ENCODE results near the gene CDC45.
"Not testable (repeated sequence)": the region's sequence is repeated elsewhere in the genome, so short reads cannot be mapped to it uniquely, and the experiment has no call there.

Gene CDC45

DNA sequence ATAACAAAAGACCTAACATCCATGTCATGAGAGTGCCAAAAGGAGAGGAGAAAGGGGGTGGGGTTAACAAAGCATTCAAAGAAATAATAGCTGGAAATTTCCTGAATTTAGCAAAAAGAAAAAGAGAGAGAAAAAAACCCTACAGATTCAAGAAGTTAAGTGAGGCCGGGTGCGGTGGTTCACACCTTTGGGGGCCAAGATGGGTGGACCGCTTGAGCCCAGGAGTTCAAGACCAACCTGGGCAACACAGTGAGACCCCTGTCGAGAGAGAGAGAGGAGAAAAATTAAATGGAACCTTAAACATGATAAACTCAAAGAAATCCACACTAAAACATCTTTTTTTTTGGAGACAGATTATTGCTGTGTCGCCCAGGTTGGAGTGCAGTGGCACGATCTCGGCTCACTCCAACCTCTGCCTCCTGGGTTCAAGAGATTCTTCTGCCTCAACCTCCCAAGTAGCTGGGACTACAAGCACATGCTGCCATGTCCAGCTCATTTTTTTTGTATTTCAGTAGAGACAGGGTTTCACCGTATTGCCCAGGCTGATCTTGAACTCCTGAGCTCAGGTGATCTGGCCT lies 53.4 kb downstream of the CDC45 start:
- H3K4me1 ChIP-seq (ENCODE audit: control insufficient read depth, insufficient read depth, low read length), result no peaks in the 10 kb centered on the region
- H3K36me3 ChIP-seq (ENCODE audit: control insufficient read depth, insufficient read depth, low read length), result no peaks in the 10 kb centered on the region
- DNase-seq (ENCODE audit: low read depth, low spot score), result no peak
- H3K4me3 ChIP-seq (ENCODE audit: low read length), result no peak overlapping the region
- WGBS (ENCODE audit: insufficient coverage, insufficient read length), result no CpG with 5 or more reads among the region's 8 CpGs
- H3K27me3 ChIP-seq (ENCODE audit: control insufficient read depth, insufficient read depth, low read length), result no peaks in the 10 kb centered on the region
- no peak overlapping the region for H3K27ac ChIP-seq (ENCODE audit: low read length)
- H3K9me3 ChIP-seq (ENCODE audit: control insufficient read depth, insufficient read depth, low read length), result no peaks in the 10 kb centered on the region

DNA sequence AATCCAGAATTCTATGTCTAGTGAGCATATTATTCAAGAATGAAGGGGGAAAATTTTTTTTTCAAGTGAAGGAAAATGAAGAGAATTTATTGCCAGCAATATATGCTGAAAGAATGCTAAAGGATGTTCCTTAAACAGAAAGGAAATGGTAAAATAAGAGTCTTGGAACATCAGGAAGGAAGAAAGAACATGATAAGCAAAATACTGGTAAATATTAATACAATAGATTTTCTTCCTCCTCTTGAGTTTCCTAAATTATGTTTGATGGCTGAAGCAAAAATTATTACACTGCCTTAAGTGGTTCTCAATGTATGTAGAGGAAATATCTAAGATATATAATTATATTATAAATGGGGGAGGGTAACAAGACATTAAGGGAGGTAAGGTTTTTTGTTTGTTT lies 54.1 kb downstream of the CDC45 start:
- H3K27me3 ChIP-seq (ENCODE audit: control insufficient read depth, insufficient read depth, low read length), result no peaks in the 10 kb centered on the region
- no peak overlapping the region for H3K4me3 ChIP-seq (ENCODE audit: low read length)
- no peak overlapping the region for H3K27ac ChIP-seq (ENCODE audit: low read length)
- no peak for DNase-seq (ENCODE audit: low read depth, low spot score)
- no peaks in the 10 kb centered on the region for H3K9me3 ChIP-seq (ENCODE audit: control insufficient read depth, insufficient read depth, low read length)
- no peaks in the 10 kb centered on the region for H3K36me3 ChIP-seq (ENCODE audit: control insufficient read depth, insufficient read depth, low read length)
- no peaks in the 10 kb centered on the region for H3K4me1 ChIP-seq (ENCODE audit: control insufficient read depth, insufficient read depth, low read length)

DNA sequence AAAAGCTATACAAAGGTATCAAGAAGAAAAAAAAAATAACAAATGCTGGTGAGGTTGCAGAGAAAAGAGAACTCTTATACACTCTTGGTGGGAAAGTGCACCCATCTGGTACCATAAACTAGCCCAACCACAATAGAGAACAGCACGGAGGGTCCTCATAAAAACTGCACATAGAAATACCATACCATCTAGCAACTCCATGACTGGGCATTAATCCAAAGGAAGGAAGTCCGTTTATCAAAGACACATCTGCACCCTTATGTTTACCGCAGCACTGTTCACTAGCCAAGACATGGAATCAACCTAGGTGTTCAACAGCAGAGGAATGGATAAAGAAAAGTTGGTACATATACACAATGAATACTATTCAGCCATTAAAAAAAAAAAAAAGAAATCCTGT lies 55.3 kb downstream of the CDC45 start:
- H3K27ac ChIP-seq (ENCODE audit: low read length), result no peak overlapping the region
- no CpG with 5 or more reads among the region's 3 CpGs for WGBS (ENCODE audit: insufficient coverage, insufficient read length)

DNA sequence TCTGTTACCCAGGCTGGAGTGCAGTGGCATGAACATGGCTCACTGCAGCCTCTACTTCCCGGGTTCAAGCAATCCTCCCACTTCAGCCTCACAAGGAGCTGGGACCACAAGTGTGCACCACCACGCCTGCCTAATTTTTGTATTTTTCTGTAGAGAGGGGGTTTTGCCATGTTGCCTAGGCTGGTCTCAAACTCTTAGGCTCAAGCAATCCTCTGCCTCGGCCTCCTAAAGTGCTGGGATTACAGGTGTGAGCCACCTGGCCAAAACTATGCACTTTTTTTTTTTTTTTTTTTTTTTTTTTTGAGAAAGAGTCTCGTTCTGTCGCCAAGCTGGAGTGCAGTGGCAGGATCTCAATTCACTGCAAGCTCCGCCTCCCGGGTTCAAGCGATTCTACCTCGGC lies 56.8 kb downstream of the CDC45 start:
- Histone ChIP-seq H3K36me3 (ENCODE audit: control insufficient read depth, insufficient read depth, low read length) (no peaks in the 10 kb centered on the region), H3K4me1 (ENCODE audit: control insufficient read depth, insufficient read depth, low read length) (no peaks in the 10 kb centered on the region), H3K4me3 (ENCODE audit: low read length) (no peak overlapping the region), H3K27me3 (ENCODE audit: control insufficient read depth, insufficient read depth, low read length) (no peaks in the 10 kb centered on the region), H3K27ac (ENCODE audit: low read length) (no peak overlapping the region), H3K9me3 (ENCODE audit: control insufficient read depth, insufficient read depth, low read length) (no peaks in the 10 kb centered on the region)
- DNase-seq (ENCODE audit: low read depth, low spot score), result no peak
- no CpG with 5 or more reads among the region's 9 CpGs for WGBS (ENCODE audit: insufficient coverage, insufficient read length)

More for the DNA sequence above, 55.3 kb downstream of the CDC45 start:
- no peak for DNase-seq (ENCODE audit: low read depth, low spot score)
- Histone ChIP-seq H3K36me3 (ENCODE audit: control insufficient read depth, insufficient read depth, low read length) (no peaks in the 10 kb centered on the region), H3K9me3 (ENCODE audit: control insufficient read depth, insufficient read depth, low read length) (no peaks in the 10 kb centered on the region), H3K27me3 (ENCODE audit: control insufficient read depth, insufficient read depth, low read length) (no peaks in the 10 kb centered on the region), H3K4me3 (ENCODE audit: low read length) (no peak overlapping the region), H3K4me1 (ENCODE audit: control insufficient read depth, insufficient read depth, low read length) (no peaks in the 10 kb centered on the region)

DNA sequence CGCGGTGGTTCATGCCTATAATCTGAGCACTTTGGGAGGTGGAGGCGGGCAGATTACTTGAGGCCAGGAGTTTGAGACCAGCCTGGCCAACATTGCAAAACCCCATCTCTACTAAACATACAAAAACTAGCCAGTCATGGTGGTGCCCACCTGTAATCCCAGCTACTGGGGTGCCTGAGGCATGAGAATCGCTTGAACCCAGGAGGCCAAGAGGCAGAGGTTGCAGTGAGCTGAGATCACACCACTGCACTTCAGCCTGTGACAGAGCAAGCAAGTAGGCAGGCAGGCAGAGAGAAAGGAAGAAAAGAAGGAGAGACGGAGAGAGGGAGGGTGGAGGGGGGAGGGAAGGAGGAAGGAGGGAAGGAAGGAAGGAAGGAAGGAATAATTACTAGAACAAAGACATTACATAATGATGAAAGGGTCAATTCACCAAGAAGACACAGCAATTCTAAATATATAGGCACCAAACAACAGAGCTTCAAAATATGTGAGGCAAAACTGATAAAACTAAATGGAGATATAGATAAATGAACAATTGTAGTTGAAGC lies 58.3 kb downstream of the CDC45 start:
- Histone ChIP-seq H3K4me1 (ENCODE audit: control insufficient read depth, insufficient read depth, low read length) (no peaks in the 10 kb centered on the region), H3K36me3 (ENCODE audit: control insufficient read depth, insufficient read depth, low read length) (no peaks in the 10 kb centered on the region), H3K27ac (ENCODE audit: low read length) (no peak overlapping the region), H3K27me3 (ENCODE audit: control insufficient read depth, insufficient read depth, low read length) (no peaks in the 10 kb centered on the region), H3K4me3 (ENCODE audit: low read length) (no peak overlapping the region), H3K9me3 (ENCODE audit: control insufficient read depth, insufficient read depth, low read length) (no peaks in the 10 kb centered on the region)
- DNase-seq (ENCODE audit: low read depth, low spot score), result no peak
- WGBS (ENCODE audit: insufficient coverage, insufficient read length), result no CpG with 5 or more reads among the region's 5 CpGs

DNA sequence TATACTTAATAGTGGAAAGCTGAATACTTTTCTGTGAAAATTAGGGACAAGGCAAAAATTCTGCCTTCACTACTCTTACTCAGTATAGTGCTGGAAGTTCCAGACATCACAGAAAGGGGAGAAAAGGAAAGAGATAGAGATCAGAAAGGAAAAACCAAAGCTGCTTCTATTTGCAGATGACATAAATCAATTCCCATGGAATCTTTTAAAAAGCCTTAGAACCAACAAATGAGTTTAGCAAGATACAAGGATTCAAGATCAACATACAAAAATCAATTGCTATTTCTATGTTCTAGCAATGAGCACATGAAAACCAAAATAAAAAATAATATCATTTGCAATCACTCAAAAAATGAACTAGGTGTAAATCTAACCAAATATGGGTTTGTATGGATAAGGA lies 60.7 kb downstream of the CDC45 start:
- H3K9me3 ChIP-seq (ENCODE audit: control insufficient read depth, insufficient read depth, low read length), result no peaks in the 10 kb centered on the region
- H3K27me3 ChIP-seq (ENCODE audit: control insufficient read depth, insufficient read depth, low read length), result no peaks in the 10 kb centered on the region
- no peak for DNase-seq (ENCODE audit: low read depth, low spot score)
- no peak overlapping the region for H3K27ac ChIP-seq (ENCODE audit: low read length)
- H3K4me1 ChIP-seq (ENCODE audit: control insufficient read depth, insufficient read depth, low read length), result no peaks in the 10 kb centered on the region
- no peaks in the 10 kb centered on the region for H3K36me3 ChIP-seq (ENCODE audit: control insufficient read depth, insufficient read depth, low read length)
- no peak overlapping the region for H3K4me3 ChIP-seq (ENCODE audit: low read length)

DNA sequence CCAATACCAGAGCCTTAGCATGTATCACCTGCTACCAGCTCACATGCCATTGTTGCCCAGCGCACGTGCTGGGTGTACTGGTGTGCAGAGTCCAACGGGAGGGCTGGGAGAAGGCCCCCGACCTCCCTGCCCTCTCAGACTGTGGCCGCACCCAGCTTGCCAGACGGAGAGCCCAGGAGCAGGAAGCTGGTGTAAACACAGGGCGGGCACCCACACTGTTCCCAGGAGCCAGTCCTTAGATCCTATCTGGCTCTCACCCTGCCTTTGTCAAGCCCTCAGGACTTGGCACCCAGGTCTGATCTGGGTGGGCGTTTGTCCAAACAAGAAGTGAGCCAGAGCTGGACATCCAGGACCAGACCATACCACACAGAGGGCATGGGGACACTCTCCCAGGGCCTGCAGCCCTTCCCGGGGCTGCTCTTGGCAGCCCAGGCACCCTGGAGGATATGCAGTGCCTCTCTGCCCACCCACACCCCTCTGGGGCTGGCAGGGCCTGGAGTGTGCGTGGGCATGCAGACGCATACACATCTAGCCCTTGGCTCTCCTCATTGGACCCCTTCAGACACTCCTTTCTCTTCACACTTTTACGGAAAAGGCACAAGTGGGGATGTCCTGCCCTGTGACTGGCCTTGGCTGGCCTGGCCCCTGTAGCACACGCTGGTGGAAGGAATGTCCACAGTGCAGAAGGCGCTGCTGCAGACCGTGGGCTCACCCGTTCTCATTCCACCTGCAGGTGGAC lies 64.4 kb downstream of the CDC45 start:
- Histone ChIP-seq H3K9me3 (ENCODE audit: control insufficient read depth, insufficient read depth, low read length) (no peaks in the 10 kb centered on the region), H3K27ac (ENCODE audit: low read length) (no peak overlapping the region), H3K4me1 (ENCODE audit: control insufficient read depth, insufficient read depth, low read length) (peaks cover 1% of the 10 kb centered on the region; the same call in 1 of the 2 replicates), H3K4me3 (ENCODE audit: low read length) (no peak overlapping the region), H3K36me3 (ENCODE audit: control insufficient read depth, insufficient read depth, low read length) (no peaks in the 10 kb centered on the region), H3K27me3 (ENCODE audit: control insufficient read depth, insufficient read depth, low read length) (no peaks in the 10 kb centered on the region)
- WGBS (ENCODE audit: insufficient coverage, insufficient read length), result no CpG with 5 or more reads among the region's 16 CpGs
- DNase-seq (ENCODE audit: low read depth, low spot score), result no peak

DNA sequence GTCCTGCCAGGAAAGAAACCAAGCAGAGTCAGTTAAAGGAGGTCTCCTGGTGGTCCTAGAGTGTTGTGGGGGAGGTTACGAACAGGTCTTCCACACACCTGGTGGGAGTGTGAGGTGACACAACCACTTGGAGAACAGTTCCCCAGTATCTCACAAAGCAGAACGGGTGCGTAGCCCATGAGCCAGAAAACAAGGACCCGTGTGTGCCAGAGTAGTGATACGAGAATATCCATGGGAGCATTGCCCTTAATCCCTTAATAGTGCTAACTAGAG lies 66.2 kb downstream of the CDC45 start:
- Histone ChIP-seq H3K27ac (ENCODE audit: low read length) (no peak overlapping the region), H3K27me3 (ENCODE audit: control insufficient read depth, insufficient read depth, low read length) (no peaks in the 10 kb centered on the region), H3K4me1 (ENCODE audit: control insufficient read depth, insufficient read depth, low read length) (peaks cover 1% of the 10 kb centered on the region; the same call in 1 of the 2 replicates), H3K9me3 (ENCODE audit: control insufficient read depth, insufficient read depth, low read length) (no peaks in the 10 kb centered on the region), H3K4me3 (ENCODE audit: low read length) (no peak overlapping the region), H3K36me3 (ENCODE audit: control insufficient read depth, insufficient read depth, low read length) (no peaks in the 10 kb centered on the region)
- no CpG with 5 or more reads among the region's 5 CpGs for WGBS (ENCODE audit: insufficient coverage, insufficient read length)
- no peak for DNase-seq (ENCODE audit: low read depth, low spot score)

DNA sequence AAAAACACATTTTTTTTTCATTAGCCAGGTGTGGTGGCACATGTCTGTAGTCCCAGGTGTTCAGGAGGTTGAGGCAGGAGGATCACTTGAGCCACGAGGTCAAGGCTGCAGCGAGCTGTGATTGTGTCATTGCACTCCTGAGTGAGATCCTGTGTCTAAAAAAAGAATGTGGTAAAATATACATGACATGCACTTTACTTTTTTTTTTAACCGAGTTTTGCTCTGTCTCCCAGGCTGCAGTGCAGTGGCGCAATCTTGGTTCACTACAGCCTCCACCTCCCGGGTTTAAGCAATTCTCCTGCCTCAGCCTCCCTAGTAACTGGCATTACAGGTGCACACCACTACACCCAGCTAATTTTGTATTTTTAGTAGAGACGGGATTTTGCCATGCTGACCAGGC lies 67.0 kb downstream of the CDC45 start:
- H3K27ac ChIP-seq (ENCODE audit: low read length), result no peak overlapping the region
- H3K4me3 ChIP-seq (ENCODE audit: low read length), result no peak overlapping the region
- H3K9me3 ChIP-seq (ENCODE audit: control insufficient read depth, insufficient read depth, low read length), result no peaks in the 10 kb centered on the region
- peaks cover 1% of the 10 kb centered on the region; the same call in 1 of the 2 replicates for H3K4me1 ChIP-seq (ENCODE audit: control insufficient read depth, insufficient read depth, low read length)
- no peaks in the 10 kb centered on the region for H3K27me3 ChIP-seq (ENCODE audit: control insufficient read depth, insufficient read depth, low read length)
- no peak for DNase-seq (ENCODE audit: low read depth, low spot score)
- WGBS (ENCODE audit: insufficient coverage, insufficient read length), result no CpG with 5 or more reads among the region's 6 CpGs
- no peaks in the 10 kb centered on the region for H3K36me3 ChIP-seq (ENCODE audit: control insufficient read depth, insufficient read depth, low read length)

DNA sequence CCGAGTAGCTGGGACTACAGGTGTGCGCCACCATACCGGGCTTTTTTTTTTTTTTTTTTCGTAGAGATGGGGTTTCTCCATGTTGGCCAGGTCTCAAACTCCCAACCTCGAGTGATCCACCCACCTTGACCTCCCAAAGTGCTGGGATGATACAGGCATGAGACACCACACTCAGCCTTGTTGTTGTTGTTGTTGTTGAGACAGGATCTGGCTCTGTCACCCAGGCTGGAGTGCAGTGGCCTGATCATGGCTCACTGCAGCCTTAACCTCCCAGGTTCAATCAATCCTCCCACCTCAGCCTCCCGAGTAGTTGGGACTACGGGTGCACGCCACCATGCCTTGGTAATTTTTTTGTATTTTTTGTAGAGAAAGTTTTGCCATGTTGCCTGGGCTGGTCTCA lies 67.9 kb downstream of the CDC45 start:
- H3K27ac ChIP-seq (ENCODE audit: low read length), result no peak overlapping the region
- H3K4me3 ChIP-seq (ENCODE audit: low read length), result no peak overlapping the region
- no peaks in the 10 kb centered on the region for H3K9me3 ChIP-seq (ENCODE audit: control insufficient read depth, insufficient read depth, low read length)
- WGBS (ENCODE audit: insufficient coverage, insufficient read length), result no CpG with 5 or more reads among the region's 8 CpGs
- no peak for DNase-seq (ENCODE audit: low read depth, low spot score)
- peaks cover 1% of the 10 kb centered on the region; the same call in 1 of the 2 replicates for H3K4me1 ChIP-seq (ENCODE audit: control insufficient read depth, insufficient read depth, low read length)
- no peaks in the 10 kb centered on the region for H3K36me3 ChIP-seq (ENCODE audit: control insufficient read depth, insufficient read depth, low read length)
- H3K27me3 ChIP-seq (ENCODE audit: control insufficient read depth, insufficient read depth, low read length), result no peaks in the 10 kb centered on the region

DNA sequence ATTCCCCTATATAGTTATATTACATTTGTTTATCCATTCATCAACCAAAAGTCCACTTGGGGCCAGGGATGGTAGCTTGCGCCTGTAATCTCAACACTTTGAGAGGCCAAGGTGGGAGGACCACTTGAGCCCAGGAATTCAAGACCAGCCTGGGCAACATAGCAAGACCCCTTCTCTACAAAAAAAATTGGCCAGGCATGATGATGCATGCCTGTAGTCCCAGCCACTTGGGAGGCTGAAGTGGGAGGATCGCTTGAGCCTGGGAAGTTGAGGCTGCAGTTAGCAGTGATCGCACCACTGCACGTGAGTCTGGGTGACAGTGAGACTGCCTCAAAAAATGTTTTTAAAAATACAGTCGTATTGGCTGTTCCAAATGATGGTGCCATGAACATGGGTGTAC lies 68.7 kb downstream of the CDC45 start:
- no CpG with 5 or more reads among the region's 5 CpGs for WGBS (ENCODE audit: insufficient coverage, insufficient read length)
- H3K4me3 ChIP-seq (ENCODE audit: low read length); DNase-seq (ENCODE audit: low read depth, low spot score): not testable (repeated sequence)

More for the DNA sequence above, 68.7 kb downstream of the CDC45 start:
- not testable (repeated sequence) for H3K9me3 ChIP-seq (ENCODE audit: control insufficient read depth, insufficient read depth, low read length); H3K36me3 ChIP-seq (ENCODE audit: control insufficient read depth, insufficient read depth, low read length); H3K27ac ChIP-seq (ENCODE audit: low read length); H3K4me1 ChIP-seq (ENCODE audit: control insufficient read depth, insufficient read depth, low read length); H3K27me3 ChIP-seq (ENCODE audit: control insufficient read depth, insufficient read depth, low read length)

All from iPS DF 6.9 (cell line).